GM10266 (cell line): ENCODE measurements around the gene NDUFB11.
"Not testable (repeated sequence)": the region's sequence is repeated elsewhere in the genome, so short reads cannot be mapped to it uniquely, and the experiment has no call there.

ENCODE experiments used
- DNase-seq: peaks from one replicate; pipeline ENCODE4 v3.0.0; 2012; ENCODE audit errors: extremely low spot score
- TF ChIP-seq, protein P1 (sequence below): IDR thresholded peaks from 2 replicates; pipeline ENCODE4 v1.5.1; 2012; ENCODE audit warnings: mild to moderate bottlenecking, low read depth; ENCODE audit not compliant: control insufficient read depth, insufficient read depth; ENCODE audit errors: missing control alignments

Gene NDUFB11

DNA sequence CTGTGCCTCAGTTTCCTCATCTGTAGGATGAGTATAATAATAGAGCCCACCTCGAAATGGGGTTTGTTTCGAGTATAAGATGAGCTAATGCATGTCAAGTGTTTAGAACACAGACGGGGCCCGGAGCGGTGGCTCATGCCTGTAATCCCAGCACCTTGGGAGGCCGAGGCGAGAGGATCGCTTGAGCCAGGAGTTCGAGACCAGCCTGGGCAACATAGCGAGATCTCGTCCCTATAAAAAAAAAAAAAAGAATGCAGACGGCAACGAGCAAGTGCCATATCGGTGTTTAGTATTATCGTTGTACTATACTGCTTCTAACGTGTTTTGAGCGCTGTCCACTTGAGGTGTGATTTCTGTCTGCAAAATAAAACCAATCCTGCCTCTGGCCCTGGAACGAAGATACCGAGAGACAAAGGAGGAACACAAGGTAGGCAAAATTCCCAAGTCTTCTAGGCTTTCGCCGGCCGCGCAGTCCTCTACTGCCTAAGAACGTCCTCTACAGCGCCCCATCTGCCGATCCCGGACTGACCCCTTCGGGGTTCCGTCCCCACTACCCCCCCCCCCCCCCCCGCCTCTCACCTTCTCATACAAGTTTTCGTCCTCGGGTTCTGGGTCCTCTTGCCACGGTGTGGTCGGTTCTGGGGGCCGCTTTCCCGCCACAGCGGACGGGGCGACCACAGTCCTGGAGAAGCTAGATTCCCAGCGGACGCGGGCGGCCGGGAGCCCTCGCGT lies 442 bp downstream of the NDUFB11 start:
- peak; percentile 38 for DNase-seq

DNA sequence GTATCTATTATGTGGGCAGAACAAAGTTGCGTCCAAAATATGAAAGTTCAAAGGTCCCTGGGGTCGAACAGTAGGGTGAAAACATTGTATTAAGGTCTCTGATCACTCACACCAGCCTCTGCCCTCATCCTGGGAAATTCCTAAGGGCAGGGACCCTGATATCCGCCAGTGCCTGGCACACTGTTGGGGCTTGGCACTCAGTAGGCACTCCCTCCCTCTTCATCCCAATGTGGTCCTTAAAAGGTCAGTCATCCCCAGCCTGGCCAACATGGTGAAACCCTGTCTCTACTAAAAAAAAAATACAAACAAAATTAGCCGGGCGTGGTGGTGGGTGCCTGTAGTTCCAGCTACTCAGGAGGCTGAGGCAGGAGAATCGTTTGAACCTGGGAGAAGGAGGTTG lies 6.3 kb downstream of the NDUFB11 start:
- TF ChIP-seq, protein P1, sequence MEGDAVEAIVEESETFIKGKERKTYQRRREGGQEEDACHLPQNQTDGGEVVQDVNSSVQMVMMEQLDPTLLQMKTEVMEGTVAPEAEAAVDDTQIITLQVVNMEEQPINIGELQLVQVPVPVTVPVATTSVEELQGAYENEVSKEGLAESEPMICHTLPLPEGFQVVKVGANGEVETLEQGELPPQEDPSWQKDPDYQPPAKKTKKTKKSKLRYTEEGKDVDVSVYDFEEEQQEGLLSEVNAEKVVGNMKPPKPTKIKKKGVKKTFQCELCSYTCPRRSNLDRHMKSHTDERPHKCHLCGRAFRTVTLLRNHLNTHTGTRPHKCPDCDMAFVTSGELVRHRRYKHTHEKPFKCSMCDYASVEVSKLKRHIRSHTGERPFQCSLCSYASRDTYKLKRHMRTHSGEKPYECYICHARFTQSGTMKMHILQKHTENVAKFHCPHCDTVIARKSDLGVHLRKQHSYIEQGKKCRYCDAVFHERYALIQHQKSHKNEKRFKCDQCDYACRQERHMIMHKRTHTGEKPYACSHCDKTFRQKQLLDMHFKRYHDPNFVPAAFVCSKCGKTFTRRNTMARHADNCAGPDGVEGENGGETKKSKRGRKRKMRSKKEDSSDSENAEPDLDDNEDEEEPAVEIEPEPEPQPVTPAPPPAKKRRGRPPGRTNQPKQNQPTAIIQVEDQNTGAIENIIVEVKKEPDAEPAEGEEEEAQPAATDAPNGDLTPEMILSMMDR: no peak
- no peak for DNase-seq

More for the DNA sequence above, 442 bp downstream of the NDUFB11 start:
- TF ChIP-seq, protein P1: no peak

DNA sequence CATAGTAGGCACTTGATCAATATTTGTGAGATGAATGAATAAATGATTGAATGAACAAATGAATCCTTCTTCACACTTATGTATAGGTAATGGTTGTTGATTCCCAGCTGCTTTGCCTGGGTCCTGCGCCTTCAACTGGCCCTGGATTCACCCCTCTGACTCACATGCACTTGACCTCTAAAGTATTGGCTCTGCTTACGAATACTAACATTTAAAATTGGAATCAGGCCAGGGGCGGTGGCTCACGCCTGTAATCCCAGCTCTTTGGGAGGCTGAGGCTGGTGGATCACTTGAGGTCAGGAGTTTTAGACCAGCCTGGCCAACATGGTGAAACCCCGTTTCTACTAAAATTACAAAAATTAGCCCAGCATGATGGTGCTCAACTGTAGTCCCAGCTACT lies 8.9 kb downstream of the NDUFB11 start:
- DNase-seq: not testable (repeated sequence)

DNA sequence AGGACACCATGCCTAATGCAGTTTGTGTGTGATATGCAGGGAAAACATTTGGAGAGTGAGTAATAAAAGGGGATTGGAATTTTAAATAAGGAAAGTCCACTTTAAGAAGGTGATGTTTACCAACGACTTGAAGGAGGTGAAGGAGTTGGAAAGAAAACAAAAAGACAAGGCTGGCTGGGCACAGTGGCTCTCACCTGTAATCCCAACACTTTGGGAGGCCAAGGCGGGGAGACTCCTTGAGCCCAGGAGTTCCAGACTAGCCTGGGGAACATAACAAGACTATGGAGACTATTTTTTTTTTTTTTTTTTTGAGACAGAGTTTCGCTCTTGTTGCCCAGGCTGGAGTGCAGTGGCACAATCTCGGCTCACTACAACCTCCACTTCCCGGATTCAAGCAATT lies 11.0 kb downstream of the NDUFB11 start:
- TF ChIP-seq, protein P1: no peak
- no peak for DNase-seq

DNA sequence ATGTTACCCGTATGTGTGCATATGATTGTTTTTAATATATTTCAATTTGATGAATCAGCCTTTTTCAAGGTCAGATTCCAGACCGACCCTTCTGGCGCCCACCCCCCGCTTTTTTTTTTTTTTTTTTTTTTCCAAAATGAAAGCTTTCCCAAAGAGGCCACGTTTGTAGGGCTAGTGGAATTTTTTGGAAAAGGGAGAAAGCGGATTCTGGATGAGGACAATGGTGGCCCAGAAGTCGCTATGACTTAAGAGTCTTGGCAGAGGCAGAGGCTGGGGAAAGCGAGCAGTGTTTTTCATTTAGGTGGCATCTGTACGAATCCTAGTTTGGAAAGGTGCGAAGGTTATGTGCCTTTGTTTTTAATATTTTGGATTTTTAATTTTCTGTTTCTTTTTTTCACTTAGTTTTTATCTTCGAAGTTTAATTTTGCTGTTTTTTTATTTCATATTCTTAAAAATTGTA lies 14.6 kb downstream of the NDUFB11 start:
- DNase-seq: no peak
- TF ChIP-seq, protein P1: no peak

DNA sequence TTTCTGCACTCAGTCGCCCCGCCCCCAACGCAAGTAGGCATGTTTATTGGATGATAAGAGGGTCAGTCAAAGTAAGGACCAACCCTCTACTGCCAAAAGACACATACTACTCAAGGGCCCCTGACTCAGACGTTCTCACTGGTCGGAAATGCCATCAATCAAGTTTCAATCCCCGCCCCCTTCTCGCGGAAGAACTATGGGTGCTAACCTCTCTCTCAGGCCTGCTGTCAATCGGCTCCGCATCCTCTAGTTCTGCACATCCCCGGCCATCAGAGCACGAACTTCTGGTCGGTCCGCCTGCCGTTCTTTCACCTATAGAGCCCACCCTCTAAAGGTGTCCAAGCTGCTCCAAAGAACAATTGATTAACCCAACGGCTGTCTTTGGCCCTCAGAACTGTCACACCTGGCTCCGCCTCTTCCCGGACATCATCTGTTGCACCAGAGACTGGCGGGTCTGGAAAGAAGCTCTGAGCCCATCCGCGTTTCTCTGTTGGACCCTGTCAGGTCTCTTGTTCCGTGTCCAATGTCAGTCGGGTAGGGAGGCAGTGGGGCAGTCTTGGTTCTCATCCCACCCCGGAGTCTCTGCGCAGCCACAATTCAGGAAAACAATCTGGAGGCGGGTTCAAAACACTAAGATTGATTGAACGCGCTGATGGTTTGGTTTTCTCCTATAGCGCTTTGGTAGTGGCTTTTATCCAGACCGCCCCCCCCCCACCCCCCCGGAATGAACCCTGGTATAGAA lies 15.2 kb downstream of the NDUFB11 start:
- peak; percentile 86 for DNase-seq
- TF ChIP-seq, protein P1: no peak

DNA sequence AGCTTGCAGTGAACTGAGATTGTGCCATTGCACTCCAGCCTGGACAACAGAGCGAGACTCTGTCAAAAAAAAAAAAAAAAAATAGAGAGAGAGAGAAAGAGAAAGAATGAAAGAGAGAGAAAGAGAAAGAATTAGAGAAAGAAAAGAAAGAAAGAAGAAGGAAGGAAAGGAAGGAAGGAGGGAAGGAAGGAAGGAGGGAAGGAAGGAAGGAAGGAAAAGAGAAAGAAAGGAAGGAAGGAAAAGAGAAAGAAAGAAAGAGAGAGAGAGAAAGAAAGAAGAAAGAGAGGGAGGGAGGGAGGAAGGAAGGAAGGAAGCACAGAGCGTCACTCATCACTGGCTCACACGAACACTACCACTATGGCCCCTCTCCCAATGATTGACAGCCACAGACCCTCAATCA lies 20.0 kb downstream of the NDUFB11 start:
- not testable (repeated sequence) for DNase-seq

DNA sequence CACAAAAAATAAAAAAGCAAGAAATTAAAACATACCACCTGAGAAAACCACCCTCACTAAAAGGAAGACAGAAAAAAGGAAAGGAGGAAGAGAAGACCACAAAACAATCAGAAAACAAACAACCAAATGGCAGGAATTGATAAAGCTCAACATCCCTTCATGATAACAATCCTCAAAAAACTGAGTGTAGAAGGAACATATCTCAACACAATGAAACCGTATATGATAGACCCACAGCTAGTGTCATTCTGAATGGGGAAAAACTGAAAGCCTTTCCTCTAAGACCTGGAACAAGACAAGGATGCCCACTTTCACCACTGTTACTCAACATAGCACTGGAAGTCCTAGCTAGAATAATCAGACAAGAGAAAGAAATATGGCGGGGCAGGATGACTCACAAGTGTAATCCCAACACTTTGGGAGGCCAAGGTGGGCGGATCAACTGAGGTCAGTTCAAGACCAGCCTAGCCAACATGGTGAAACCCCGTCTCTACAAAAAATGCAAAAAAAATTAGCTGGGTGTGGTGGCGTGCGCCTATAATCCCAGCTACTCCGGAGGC lies 27.9 kb downstream of the NDUFB11 start:
- DNase-seq: not testable (repeated sequence)
